ENCODE results near the gene WDR49.

GRCh38 chr3:167700046-167700445 is 46.3 kb upstream of the WDR49 start:
- TF ChIP-seq CTCF (IDR thresholded peaks at IDR 0.05 in 2 of 3, conservative IDR thresholded peaks at IDR 0.05 in 1 of 3; ENCODE audit: control insufficient read depth in 2 of 3, extremely low read depth in 1 of 3, insufficient read depth in 1 of 3, low read depth in 3 of 3, low read length in 3 of 3) (no peak), ATF3 (IDR thresholded peaks at IDR 0.05; ENCODE audit: borderline replicate concordance, extremely low read depth, low read depth, low read length) (no peak), MAX (IDR thresholded peaks at IDR 0.05; ENCODE audit: low read depth, low read length) (no peak), ZBED1 (IDR thresholded peaks at IDR 0.05; ENCODE audit: borderline replicate concordance) (no peak)
